IPS-18c (cell line): ENCODE measurements around the gene EIF4E.
"Not testable (repeated sequence)": the region's sequence is repeated elsewhere in the genome, so short reads cannot be mapped to it uniquely, and the experiment has no call there.

ENCODE experiments used
- H3K4me3 ChIP-seq: 2 replicates; pipeline ENCODE4 v1.7.0; 2013; ENCODE audit warnings: low read depth, mild to moderate bottlenecking, low read length, moderate library complexity; ENCODE audit not compliant: insufficient read depth
- H3K9me3 ChIP-seq: one replicate; pipeline ENCODE4 v1.6.1; 2013; ENCODE audit warnings: mild to moderate bottlenecking, low read length, moderate library complexity; ENCODE audit not compliant: control insufficient read depth, insufficient read depth

EIF4E gene

DNA sequence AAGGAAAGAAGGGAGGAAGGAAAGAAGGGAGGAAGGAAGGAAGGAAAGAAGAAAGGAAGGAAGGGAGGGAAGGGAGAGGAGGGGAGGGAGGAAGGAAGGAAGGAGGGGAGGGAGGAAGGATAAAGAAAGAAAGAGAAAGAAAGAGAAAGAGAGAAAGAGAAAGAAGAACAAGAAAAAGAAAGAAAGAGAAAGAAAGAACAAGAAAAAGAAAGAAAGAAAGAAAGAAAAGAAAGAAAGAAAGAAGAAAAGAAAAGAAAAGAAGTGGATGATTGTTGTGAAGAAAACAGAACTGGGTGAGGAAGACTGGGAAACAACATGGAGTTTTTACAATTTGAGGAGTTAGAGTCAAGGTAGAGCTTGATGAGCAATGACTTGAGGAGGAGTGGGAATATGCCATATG, 78.0 kb downstream of the EIF4E start:
- Histone ChIP-seq H3K9me3 (no peaks in the 10 kb centered on the region), H3K4me3 (no peak overlapping the region)

DNA sequence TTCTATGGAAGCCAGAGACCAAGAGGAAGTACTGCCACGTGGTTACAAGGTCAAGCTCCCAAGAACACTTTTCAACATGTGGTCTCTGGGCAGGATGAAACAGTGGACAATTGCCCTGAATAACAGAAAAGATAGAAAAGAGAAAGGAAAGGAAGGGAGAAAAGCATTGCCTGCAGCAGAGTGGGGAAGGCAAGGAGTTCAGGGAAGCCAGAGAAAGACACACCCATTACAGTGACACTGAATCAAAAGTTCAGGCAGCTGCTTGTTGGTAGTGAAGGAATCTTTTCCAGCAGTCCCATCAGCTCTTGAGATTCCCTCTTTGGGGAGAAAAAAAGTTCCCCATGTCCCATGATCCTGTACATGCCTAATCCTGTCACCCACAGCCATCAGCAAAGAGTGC, 80.5 kb downstream of the EIF4E start:
- Histone ChIP-seq H3K4me3 (no peak overlapping the region), H3K9me3 (no peaks in the 10 kb centered on the region)

DNA sequence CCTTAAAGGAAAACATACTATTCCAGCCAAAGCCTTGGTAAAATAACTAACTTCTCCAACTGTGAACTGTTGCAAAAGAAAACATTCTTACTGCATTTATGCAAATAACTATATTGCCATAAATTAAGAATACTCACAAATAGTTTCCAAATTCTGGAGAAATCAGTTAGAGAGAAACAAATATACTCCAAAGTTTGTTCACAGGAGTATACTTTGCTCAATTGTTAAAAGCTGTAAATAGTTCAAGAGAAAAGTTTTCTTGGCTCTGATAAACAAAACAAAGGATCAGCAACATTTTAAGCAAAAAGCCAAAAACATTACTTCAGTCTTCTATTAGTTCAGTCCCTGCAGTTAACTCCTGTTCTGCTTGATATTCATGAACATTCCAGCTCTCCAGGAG, 83.0 kb downstream of the EIF4E start:
- H3K4me3 ChIP-seq, result no peak overlapping the region
- H3K9me3 ChIP-seq, result no peaks in the 10 kb centered on the region

- H3K9me3 ChIP-seq, H3K4me3 ChIP-seq: not testable (repeated sequence)
Measured at GRCh38 chr4:98842917-98843316, 86.0 kb downstream of the EIF4E start.

GRCh38 chr4:98838977-98839618, 89.8 kb downstream of the EIF4E start:
- Histone ChIP-seq H3K9me3 (no peaks in the 10 kb centered on the region), H3K4me3 (no peak overlapping the region)

GRCh38 chr4:98838531-98838930, 90.4 kb downstream of the EIF4E start:
- Histone ChIP-seq H3K9me3 (no peaks in the 10 kb centered on the region), H3K4me3 (no peak overlapping the region)

GRCh38 chr4:98833384-98833783, 95.5 kb downstream of the EIF4E start:
- Histone ChIP-seq H3K4me3 (no peak overlapping the region), H3K9me3 (no peaks in the 10 kb centered on the region)

GRCh38 chr4:98831036-98831435, 97.9 kb downstream of the EIF4E start:
- H3K4me3 ChIP-seq, H3K9me3 ChIP-seq: not testable (repeated sequence)
